Vagina (tissue), 2 donors: ENCODE data around the gene SDHAF2. TPM values are rescaled to one million over a fixed set of nuclear protein-coding genes. Genes with fewer than 3 reads are reported as not detected.

Source experiments
- DNase-seq, 2 donors: peaks; one replicate each; pipeline ENCODE4 v3.0.0-alpha.2; 2017; ENCODE audit errors: extremely low spot score in 2 of 2
- H3K27ac ChIP-seq: fragments of 200-600 bp; sonication (generic); one replicate; pipeline ENCODE4 v1.5.1; 2019
- H3K27me3 ChIP-seq: fragments of 200-600 bp; sonication (generic); one replicate; pipeline ENCODE4 v1.5.1; 2019
- H3K36me3 ChIP-seq, 2 donors: fragments of 200-600 bp; sonication (generic); one replicate each; pipeline ENCODE4 v1.5.1; 2017 to 2019
- H3K4me1 ChIP-seq: fragments of 200-600 bp; sonication (generic); one replicate; pipeline ENCODE4 v1.5.1; 2019
- H3K4me3 ChIP-seq, 2 donors: fragments of 200-600 bp; sonication (generic); 1 replicate in 1 of 2; 2 replicates in 1 of 2; pipeline ENCODE4 v1.5.1; 2016 to 2019
- H3K9me3 ChIP-seq: fragments of 200-600 bp; sonication (generic); one replicate; pipeline ENCODE4 v1.5.1; 2019
- POLR2A ChIP-seq, 2 donors: fragments of 450-650 bp; IDR thresholded peaks; one replicate each; pipeline ENCODE4 v1.6.1; 2017; ENCODE audit warnings: antibody characterized with exemption in 2 of 2, mild to moderate bottlenecking in 2 of 2, moderate library complexity in 2 of 2
- POLR2AphosphoS5 ChIP-seq, 2 donors: sonication (generic); formaldehyde crosslinking; IDR thresholded peaks; one replicate each; pipeline ENCODE4 v1.9.0; 2017; ENCODE audit warnings: antibody characterized with exemption in 2 of 2, mild to moderate bottlenecking in 2 of 2, low read depth in 1 of 2; ENCODE audit not compliant: insufficient read depth in 1 of 2
- intact Hi-C: fragments of 100-400 bp; cut with DNase I; formaldehyde crosslinking; loops from one replicate; pipeline ENCODE4 v1.15.1; 2023
- total RNA-seq: library from RNA; depleted of rRNA; stranded (reverse); fragments of >200 nt; gene quantifications from one replicate; pipeline ENCODE4 v1.2.3, GENCODE V29; 2016
- TF ChIP-seq, protein P1 (sequence below), 3 experiments: fragments of 450-650 bp in 2 of 3; fragments of 200-600 bp in 1 of 3; sonication (generic) in 1 of 3; IDR thresholded peaks; one replicate each; pipeline ENCODE4 v1.5.1; 2017 to 2019; ENCODE audit warnings: antibody characterized with exemption in 3 of 3, mild to moderate bottlenecking in 2 of 3, moderate library complexity in 2 of 3

SDHAF2 gene
- total RNA-seq, 1 donor from 2014 or later = 24.3 TPM

DNA sequence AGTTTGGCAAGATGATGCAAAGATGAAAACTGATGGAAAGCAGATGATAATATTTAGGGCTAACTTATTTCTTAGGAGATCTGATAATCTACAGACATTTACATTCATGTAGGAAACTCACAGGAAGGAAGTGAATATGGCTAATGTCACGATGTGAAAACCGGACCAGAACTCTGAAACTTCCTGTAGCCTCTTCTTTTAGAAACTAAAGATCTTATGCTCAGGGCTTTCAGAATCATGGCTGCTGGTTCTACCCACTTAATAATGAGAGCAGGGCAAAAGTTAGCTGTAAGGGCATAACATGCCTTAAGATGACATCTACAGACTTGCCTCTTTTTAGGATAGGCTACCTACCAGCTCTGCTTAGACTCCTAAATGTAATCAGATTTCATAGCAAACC is 15.4 kb upstream of the SDHAF2 start:
- Histone ChIP-seq H3K36me3 (peaks cover 4 to 98% of the 10 kb centered on the region in 2 donors), H3K4me1 (peaks cover 18% of the 10 kb centered on the region)
- intact Hi-C loops = no loop called here

DNA sequence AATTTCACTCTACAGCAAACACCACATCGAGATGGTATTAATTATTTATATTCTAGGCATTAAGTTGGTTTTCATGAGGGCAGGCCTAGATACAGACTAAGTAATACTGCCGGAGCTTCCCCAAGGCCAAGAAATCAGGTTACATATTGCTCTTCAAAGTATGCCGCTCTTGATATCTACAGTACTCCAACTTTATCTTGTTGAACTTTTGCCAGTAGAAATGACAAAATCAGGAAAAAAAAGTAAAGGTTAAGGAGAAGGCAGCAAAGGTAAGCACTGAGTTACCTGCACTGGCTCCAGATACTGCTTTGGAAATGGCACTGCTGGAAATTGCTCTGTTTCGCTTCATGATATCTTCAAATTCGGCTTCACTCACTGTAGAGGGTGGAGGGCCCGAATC is 14.5 kb upstream of the SDHAF2 start:
- Histone ChIP-seq H3K4me3 (no peak overlapping the region), H3K9me3 (no peaks in the 10 kb centered on the region), H3K27me3 (no peaks in the 10 kb centered on the region), H3K27ac (no peak overlapping the region), H3K36me3 (peaks cover 4 to 98% of the 10 kb centered on the region in 2 donors), H3K4me1 (peaks cover 18% of the 10 kb centered on the region)
- DNase-seq = no peak
- TF ChIP-seq POLR2A (IDR thresholded peaks at IDR 0.05) (no peak), POLR2AphosphoS5 (IDR thresholded peaks at IDR 0.05; ENCODE audit: insufficient read depth in 1 of 2, low read depth in 1 of 2) (no peak)
- TF ChIP-seq, protein P1, sequence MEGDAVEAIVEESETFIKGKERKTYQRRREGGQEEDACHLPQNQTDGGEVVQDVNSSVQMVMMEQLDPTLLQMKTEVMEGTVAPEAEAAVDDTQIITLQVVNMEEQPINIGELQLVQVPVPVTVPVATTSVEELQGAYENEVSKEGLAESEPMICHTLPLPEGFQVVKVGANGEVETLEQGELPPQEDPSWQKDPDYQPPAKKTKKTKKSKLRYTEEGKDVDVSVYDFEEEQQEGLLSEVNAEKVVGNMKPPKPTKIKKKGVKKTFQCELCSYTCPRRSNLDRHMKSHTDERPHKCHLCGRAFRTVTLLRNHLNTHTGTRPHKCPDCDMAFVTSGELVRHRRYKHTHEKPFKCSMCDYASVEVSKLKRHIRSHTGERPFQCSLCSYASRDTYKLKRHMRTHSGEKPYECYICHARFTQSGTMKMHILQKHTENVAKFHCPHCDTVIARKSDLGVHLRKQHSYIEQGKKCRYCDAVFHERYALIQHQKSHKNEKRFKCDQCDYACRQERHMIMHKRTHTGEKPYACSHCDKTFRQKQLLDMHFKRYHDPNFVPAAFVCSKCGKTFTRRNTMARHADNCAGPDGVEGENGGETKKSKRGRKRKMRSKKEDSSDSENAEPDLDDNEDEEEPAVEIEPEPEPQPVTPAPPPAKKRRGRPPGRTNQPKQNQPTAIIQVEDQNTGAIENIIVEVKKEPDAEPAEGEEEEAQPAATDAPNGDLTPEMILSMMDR (IDR thresholded peaks at IDR 0.05) = no peak
- intact Hi-C loops = no loop called here

More for the DNA sequence above, 15.4 kb upstream of the SDHAF2 start:
- no peak for DNase-seq
- Histone ChIP-seq H3K9me3 (no peaks in the 10 kb centered on the region), H3K27me3 (no peaks in the 10 kb centered on the region), H3K4me3 (no peak overlapping the region), H3K27ac (no peak overlapping the region)
- no peak for TF ChIP-seq POLR2A (IDR thresholded peaks at IDR 0.05)
- TF ChIP-seq POLR2AphosphoS5 (IDR thresholded peaks at IDR 0.05; ENCODE audit: insufficient read depth in 1 of 2, low read depth in 1 of 2) = no peak
- TF ChIP-seq, protein P1 (IDR thresholded peaks at IDR 0.05) = no peak

DNA sequence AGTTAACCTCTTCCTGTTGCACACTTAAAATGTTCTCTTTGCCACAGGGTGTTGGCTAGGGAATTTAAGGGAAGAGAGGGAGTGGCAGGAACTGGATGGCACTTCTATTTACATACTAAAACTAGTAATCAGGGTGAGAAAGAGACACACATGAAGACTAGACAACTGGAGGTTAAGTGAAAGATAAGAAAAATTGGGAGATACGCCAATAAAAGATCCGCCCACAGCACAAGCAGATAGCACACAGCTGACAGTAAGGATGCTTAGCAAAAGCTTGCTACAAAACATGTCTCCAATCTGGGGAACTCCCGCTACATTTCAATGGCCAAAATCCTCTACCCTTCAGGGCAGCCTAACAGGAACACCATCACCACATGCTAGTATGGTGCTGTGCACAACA is 13.0 kb upstream of the SDHAF2 start:
- intact Hi-C loops = no loop called here
- Histone ChIP-seq H3K36me3 (peaks cover 4 to 94% of the 10 kb centered on the region in 2 donors), H3K27ac (no peak overlapping the region)

DNA sequence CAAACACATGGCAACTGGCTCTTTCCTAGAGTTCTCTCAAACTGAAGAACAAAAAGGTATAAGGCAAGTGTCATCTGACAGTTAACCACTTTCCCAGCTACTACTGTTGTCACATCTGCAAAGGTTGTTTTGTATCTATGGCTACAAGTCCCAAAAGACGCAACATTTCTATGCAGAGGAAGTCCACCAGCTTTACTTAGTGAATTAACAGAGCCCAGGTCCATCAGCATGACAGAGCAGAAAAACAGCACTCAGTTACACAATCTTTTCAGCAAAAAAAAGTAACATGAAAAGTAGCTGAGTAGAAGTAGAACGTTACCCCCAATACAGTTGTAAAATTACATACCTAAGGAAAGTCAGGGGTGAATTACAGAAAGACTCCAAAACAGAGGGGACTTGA is 12.3 kb upstream of the SDHAF2 start:
- H3K4me1 ChIP-seq = peaks cover 23% of the 10 kb centered on the region
- H3K9me3 ChIP-seq = no peaks in the 10 kb centered on the region
- no peak for DNase-seq
- no peak overlapping the region for H3K27ac ChIP-seq
- no peaks in the 10 kb centered on the region for H3K27me3 ChIP-seq
- H3K36me3 ChIP-seq = peaks cover 4 to 87% of the 10 kb centered on the region in 2 donors
- intact Hi-C loops = no loop called here
- TF ChIP-seq POLR2A (IDR thresholded peaks at IDR 0.05) = no peak
- TF ChIP-seq POLR2AphosphoS5 (IDR thresholded peaks at IDR 0.05; ENCODE audit: insufficient read depth in 1 of 2, low read depth in 1 of 2) = no peak
- TF ChIP-seq, protein P1 (IDR thresholded peaks at IDR 0.05) = no peak
- H3K4me3 ChIP-seq = no peak overlapping the region

More for the DNA sequence above, 13.0 kb upstream of the SDHAF2 start:
- Histone ChIP-seq H3K9me3 (no peaks in the 10 kb centered on the region), H3K4me1 (peaks cover 18% of the 10 kb centered on the region), H3K27me3 (no peaks in the 10 kb centered on the region), H3K4me3 (no peak overlapping the region)
- TF ChIP-seq, protein P1 (IDR thresholded peaks at IDR 0.05) = no peak
- TF ChIP-seq POLR2A (IDR thresholded peaks at IDR 0.05) = no peak
- no peak for TF ChIP-seq POLR2AphosphoS5 (IDR thresholded peaks at IDR 0.05; ENCODE audit: insufficient read depth in 1 of 2, low read depth in 1 of 2)
- DNase-seq = no peak

DNA sequence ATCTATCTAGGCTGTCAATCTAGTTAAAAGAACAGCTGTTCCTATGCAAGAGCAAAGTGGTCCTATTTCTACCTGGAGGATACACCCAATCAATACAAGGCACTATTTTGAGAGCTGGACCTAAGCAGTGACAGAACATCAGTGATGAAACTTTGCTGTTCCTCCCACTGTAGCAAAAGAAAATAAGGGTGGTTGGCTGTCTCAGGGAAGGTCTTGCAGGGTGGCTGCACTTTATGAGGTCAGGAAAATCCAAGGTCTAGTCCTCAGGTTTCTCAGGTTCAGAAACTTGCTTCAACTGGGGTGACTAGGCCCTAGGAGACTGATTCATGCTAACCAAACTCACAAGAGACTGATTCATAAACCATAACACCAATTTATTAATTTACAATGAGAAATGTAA is 11.8 kb upstream of the SDHAF2 start:
- TF ChIP-seq, protein P1 (IDR thresholded peaks at IDR 0.05) = no peak
- TF ChIP-seq POLR2AphosphoS5 (IDR thresholded peaks at IDR 0.05; ENCODE audit: insufficient read depth in 1 of 2, low read depth in 1 of 2) (no peak), POLR2A (IDR thresholded peaks at IDR 0.05) (no peak)
- Histone ChIP-seq H3K27me3 (no peaks in the 10 kb centered on the region), H3K9me3 (no peaks in the 10 kb centered on the region), H3K36me3 (peaks cover 4 to 82% of the 10 kb centered on the region in 2 donors), H3K4me1 (peaks cover 24% of the 10 kb centered on the region), H3K27ac (no peak overlapping the region), H3K4me3 (no peak overlapping the region)
- intact Hi-C loops = no loop called here
- no peak for DNase-seq
